22Rv1 (cell line): ENCODE measurements around the gene ANKZF1.

Source experiments
- ZFX ChIP-seq: fragments of 450-650 bp; IDR thresholded peaks from 2 replicates; pipeline ENCODE4 v1.6.1; 2017; ENCODE audit warnings: antibody characterized with exemption, borderline replicate concordance
- TF ChIP-seq, protein P1 (sequence below): fragments of 450-650 bp; IDR thresholded peaks from 2 replicates; pipeline ENCODE4 v1.5.1; 2017; ENCODE audit warnings: mild to moderate bottlenecking

- TF ChIP-seq, protein P1, sequence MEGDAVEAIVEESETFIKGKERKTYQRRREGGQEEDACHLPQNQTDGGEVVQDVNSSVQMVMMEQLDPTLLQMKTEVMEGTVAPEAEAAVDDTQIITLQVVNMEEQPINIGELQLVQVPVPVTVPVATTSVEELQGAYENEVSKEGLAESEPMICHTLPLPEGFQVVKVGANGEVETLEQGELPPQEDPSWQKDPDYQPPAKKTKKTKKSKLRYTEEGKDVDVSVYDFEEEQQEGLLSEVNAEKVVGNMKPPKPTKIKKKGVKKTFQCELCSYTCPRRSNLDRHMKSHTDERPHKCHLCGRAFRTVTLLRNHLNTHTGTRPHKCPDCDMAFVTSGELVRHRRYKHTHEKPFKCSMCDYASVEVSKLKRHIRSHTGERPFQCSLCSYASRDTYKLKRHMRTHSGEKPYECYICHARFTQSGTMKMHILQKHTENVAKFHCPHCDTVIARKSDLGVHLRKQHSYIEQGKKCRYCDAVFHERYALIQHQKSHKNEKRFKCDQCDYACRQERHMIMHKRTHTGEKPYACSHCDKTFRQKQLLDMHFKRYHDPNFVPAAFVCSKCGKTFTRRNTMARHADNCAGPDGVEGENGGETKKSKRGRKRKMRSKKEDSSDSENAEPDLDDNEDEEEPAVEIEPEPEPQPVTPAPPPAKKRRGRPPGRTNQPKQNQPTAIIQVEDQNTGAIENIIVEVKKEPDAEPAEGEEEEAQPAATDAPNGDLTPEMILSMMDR: no peak
- TF ChIP-seq ZFX: no peak
These were observed 55.7 kb downstream of the ANKZF1 start for GRCh38 chr2:219285373-219285735.
